Chondrocyte (in vitro differentiated cells): ENCODE results near the gene UGT2B7. TPM values are rescaled to one million over a fixed set of nuclear protein-coding genes. Genes with fewer than 3 reads are reported as not detected.

Experiments
- DNase-seq: peaks from one replicate; pipeline ENCODE4 v3.0.0; 2021; ENCODE audit warnings: mixed read lengths, low spot score
- H3K27ac Mint-ChIP-seq: one replicate; pipeline ENCODE4 v1.8.0; 2021; ENCODE audit warnings: mild to moderate bottlenecking, moderate library complexity, mixed read lengths; ENCODE audit not compliant: unreplicated experiment
- H3K27me3 Mint-ChIP-seq: 2 replicates; pipeline ENCODE4 v1.8.0; 2021; ENCODE audit warnings: low read depth, mixed read lengths
- H3K36me3 Mint-ChIP-seq: 2 replicates; pipeline ENCODE4 v1.8.0; 2021; ENCODE audit warnings: low read depth, mixed read lengths
- H3K4me1 Mint-ChIP-seq: 2 replicates; pipeline ENCODE4 v1.8.0; 2021; ENCODE audit warnings: low read depth, mild to moderate bottlenecking, mixed read lengths
- H3K4me3 Mint-ChIP-seq: one replicate; pipeline ENCODE4 v1.8.0; 2021; ENCODE audit warnings: mild to moderate bottlenecking, moderate library complexity, mixed read lengths; ENCODE audit not compliant: unreplicated experiment
- H3K9me3 Mint-ChIP-seq: 2 replicates; pipeline ENCODE4 v1.8.0; 2021; ENCODE audit warnings: low read depth, mixed read lengths
- CTCF ChIP-seq: fragments of 200-600 bp; sonication (generic); IDR thresholded peaks from 2 replicates; pipeline ENCODE4 v1.5.0; 2021; ENCODE audit warnings: antibody characterized with exemption, mild to moderate bottlenecking, moderate library complexity
- total RNA-seq: library from RNA; stranded (reverse); gene quantifications from 3 replicates; pipeline ENCODE4 v1.2.1, GENCODE V29; 2021

UGT2B7 gene
- total RNA-seq, 1 donor from 2014 or later, result 7.1 TPM

- no peak for DNase-seq
- Mint-ChIP-seq H3K4me1 (peaks cover 55% of the 10 kb centered on the region), H3K27ac (peak overlapping the region; percentile 75), H3K27me3 (no peaks in the 10 kb centered on the region), H3K9me3 (no peaks in the 10 kb centered on the region), H3K4me3 (no peak overlapping the region), H3K36me3 (no peaks in the 10 kb centered on the region)
- no peak for TF ChIP-seq CTCF
These were observed 41.6 kb upstream of the UGT2B7 start for GRCh38 chr4:69054578-69055200.

DNA sequence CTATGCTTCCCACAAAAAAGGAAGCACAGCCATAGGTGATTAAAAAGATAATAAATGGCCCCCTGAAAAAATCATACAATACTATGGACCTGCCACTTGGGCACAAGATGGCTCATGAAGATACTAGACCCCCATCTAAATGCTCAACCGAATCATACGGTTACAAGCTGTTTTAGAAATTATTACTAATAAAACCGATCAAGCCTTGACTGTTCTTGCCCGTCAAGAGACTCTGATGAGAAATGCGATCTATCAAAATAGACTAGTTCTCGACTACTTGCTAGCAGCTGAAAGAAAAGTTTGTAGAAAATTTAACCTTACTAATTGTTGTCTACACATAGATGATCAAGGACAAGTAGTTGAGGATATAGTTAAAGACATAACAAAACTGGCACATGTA, 40.1 kb upstream of the UGT2B7 start:
- Mint-ChIP-seq H3K4me3 (no peak overlapping the region), H3K9me3 (no peaks in the 10 kb centered on the region), H3K4me1 (peaks cover 51% of the 10 kb centered on the region), H3K36me3 (no peaks in the 10 kb centered on the region), H3K27ac (peak overlapping the region; percentile 94), H3K27me3 (no peaks in the 10 kb centered on the region)
- no peak for DNase-seq
- no peak for TF ChIP-seq CTCF

DNA sequence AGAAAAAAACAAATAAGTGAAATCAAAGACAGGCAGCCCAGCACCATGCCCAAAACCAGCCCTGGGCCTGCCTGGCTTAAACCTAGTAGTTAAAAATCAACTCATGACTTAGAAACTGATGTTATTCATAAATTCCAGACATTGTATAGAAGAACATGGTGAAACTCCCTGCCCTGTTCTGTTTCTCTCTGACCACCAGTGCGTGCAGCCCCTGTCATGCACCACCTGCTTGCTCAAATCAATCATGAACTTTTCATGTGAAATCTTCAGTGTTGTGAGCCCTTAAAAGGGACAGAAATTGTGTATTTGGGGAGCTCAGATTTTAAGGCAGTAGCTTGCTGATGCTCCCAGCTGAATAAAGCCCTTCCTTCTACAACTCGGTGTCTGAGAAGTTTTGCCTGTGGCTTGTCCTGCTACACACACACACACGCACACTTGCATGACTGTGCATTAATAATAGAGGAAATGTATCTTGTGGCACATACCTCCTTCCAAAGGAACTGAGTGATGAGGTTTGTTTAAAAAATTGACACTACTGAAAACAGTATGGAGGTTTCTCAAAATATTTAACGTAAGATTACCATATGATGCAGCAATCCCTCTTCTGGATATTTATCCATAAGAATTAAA, 39.2 kb upstream of the UGT2B7 start:
- no peak for TF ChIP-seq CTCF
- DNase-seq, result no peak
- peak overlapping the region; percentile 94 for H3K27ac Mint-ChIP-seq
- no peaks in the 10 kb centered on the region for H3K9me3 Mint-ChIP-seq
- H3K4me1 Mint-ChIP-seq, result peaks cover 44% of the 10 kb centered on the region
- no peaks in the 10 kb centered on the region for H3K36me3 Mint-ChIP-seq
- H3K4me3 Mint-ChIP-seq, result peak overlapping the region; percentile 24
- H3K27me3 Mint-ChIP-seq, result no peaks in the 10 kb centered on the region

- Mint-ChIP-seq H3K9me3 (no peaks in the 10 kb centered on the region), H3K27ac (peak overlapping the region; percentile 94), H3K4me1 (peaks cover 43% of the 10 kb centered on the region), H3K36me3 (no peaks in the 10 kb centered on the region), H3K27me3 (no peaks in the 10 kb centered on the region), H3K4me3 (peak overlapping the region; percentile 24)
- DNase-seq, result no peak
- TF ChIP-seq CTCF, result no peak
These were observed 38.5 kb upstream of the UGT2B7 start for GRCh38 chr4:69057620-69058409.

- H3K27me3 Mint-ChIP-seq, result no peaks in the 10 kb centered on the region
- no peak overlapping the region for H3K4me3 Mint-ChIP-seq
- no peaks in the 10 kb centered on the region for H3K36me3 Mint-ChIP-seq
- no peak for TF ChIP-seq CTCF
- H3K4me1 Mint-ChIP-seq, result peaks cover 41% of the 10 kb centered on the region
- no peak for DNase-seq
- H3K27ac Mint-ChIP-seq, result peak overlapping the region; percentile 94
- H3K9me3 Mint-ChIP-seq, result no peaks in the 10 kb centered on the region
These were observed 37.7 kb upstream of the UGT2B7 start for GRCh38 chr4:69058410-69059059.
